KG1 (cell line): ENCODE measurements around the gene MRPS22.
A peak's percentile ranks its signal among the peaks of the same experiment; 100 is the strongest.
"Not testable (repeated sequence)": the region's sequence is repeated elsewhere in the genome, so short reads cannot be mapped to it uniquely, and the experiment has no call there.

Source experiments
- DNase-seq: peaks from one replicate; lab custom pipeline; 2025; lab: John Stamatoyannopoulos, UW

The MRPS22 gene

GRCh38 chr3:139339219-139339906 lies 4.5 kb upstream of the MRPS22 start:
- DNase-seq = peak; percentile 16

GRCh38 chr3:139340784-139341183 lies 3.0 kb upstream of the MRPS22 start:
- DNase-seq = no peak

GRCh38 chr3:139342054-139342453 lies 1.8 kb upstream of the MRPS22 start:
- no peak for DNase-seq

- no peak for DNase-seq
Measured at GRCh38 chr3:139346771-139347170, 3.0 kb downstream of the MRPS22 start.

GRCh38 chr3:139353920-139354556 lies 10.2 kb downstream of the MRPS22 start:
- no peak for DNase-seq

- DNase-seq = no peak
Measured at GRCh38 chr3:139354661-139355060, 10.8 kb downstream of the MRPS22 start.

GRCh38 chr3:139355476-139355875 lies 11.7 kb downstream of the MRPS22 start:
- DNase-seq = no peak

- DNase-seq = no peak
Measured at GRCh38 chr3:139355891-139356290, 12.1 kb downstream of the MRPS22 start.

- no peak for DNase-seq
Measured at GRCh38 chr3:139357899-139358298, 14.1 kb downstream of the MRPS22 start.

- DNase-seq = no peak
Measured at GRCh38 chr3:139358841-139359562, 15.2 kb downstream of the MRPS22 start.

- DNase-seq = no peak
Measured at GRCh38 chr3:139361276-139361675, 17.5 kb downstream of the MRPS22 start.

GRCh38 chr3:139364549-139364948 lies 20.7 kb downstream of the MRPS22 start:
- no peak for DNase-seq

GRCh38 chr3:139374099-139374498 lies 30.3 kb downstream of the MRPS22 start:
- no peak for DNase-seq

GRCh38 chr3:139377378-139377777 lies 33.6 kb downstream of the MRPS22 start:
- DNase-seq = no peak

- no peak for DNase-seq
Measured at GRCh38 chr3:139378587-139379241, 34.9 kb downstream of the MRPS22 start.

GRCh38 chr3:139380575-139380974 lies 36.8 kb downstream of the MRPS22 start:
- DNase-seq = no peak

GRCh38 chr3:139382291-139382690 lies 38.5 kb downstream of the MRPS22 start:
- DNase-seq = not testable (repeated sequence)

- DNase-seq = no peak
Measured at GRCh38 chr3:139388077-139388476, 44.3 kb downstream of the MRPS22 start.

- DNase-seq = no peak
Measured at GRCh38 chr3:139388821-139389551, 45.2 kb downstream of the MRPS22 start.

GRCh38 chr3:139389552-139390368 lies 45.9 kb downstream of the MRPS22 start, which contains the start of gene COPB2:
TSS of gene COPB2 (minus strand) at chr3:139389647. CDS start at chr3:139389550, 97 bp downstream.
- peak; percentile 95 for DNase-seq

GRCh38 chr3:139394116-139394515 lies 50.3 kb downstream of the MRPS22 start:
- no peak for DNase-seq
